COLO668 (cell line): Measurements from ENCODE around the gene B4GAT1.
"Not testable (repeated sequence)": the region's sequence is repeated elsewhere in the genome, so short reads cannot be mapped to it uniquely, and the experiment has no call there.

Experiments
- DNase-seq: peaks from one replicate; lab custom pipeline; 2025; ENCODE audit not compliant: unreplicated experiment; lab: John Stamatoyannopoulos, UW

The B4GAT1 gene

GRCh38 chr11:66326261-66327111 lies 20.9 kb downstream of the B4GAT1 start:
- DNase-seq: no peak

DNA sequence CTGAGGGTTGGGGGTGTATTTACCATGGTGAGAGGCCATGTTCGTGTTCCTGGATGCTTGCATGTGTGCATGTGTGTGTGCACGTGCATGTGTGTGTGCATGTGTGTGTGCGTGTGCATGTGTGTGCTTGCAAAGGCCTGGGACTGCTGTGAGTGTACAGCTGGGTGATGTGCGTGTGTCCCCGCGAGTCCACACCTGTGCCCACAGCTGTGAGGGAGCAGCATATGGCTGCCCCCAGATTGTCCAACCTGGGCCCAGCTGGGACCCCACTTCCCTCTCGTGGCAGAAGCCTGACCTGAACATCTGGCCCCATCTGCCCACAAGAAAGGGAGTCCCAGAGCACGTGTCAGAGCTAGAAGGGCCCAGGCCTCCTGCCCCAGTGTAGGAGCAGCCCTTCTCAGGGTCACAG lies 22.2 kb downstream of the B4GAT1 start:
- DNase-seq: no peak

- no peak for DNase-seq
Measured at GRCh38 chr11:66324664-66325063, 22.8 kb downstream of the B4GAT1 start.

GRCh38 chr11:66323684-66324083 lies 23.7 kb downstream of the B4GAT1 start:
- no peak for DNase-seq

DNA sequence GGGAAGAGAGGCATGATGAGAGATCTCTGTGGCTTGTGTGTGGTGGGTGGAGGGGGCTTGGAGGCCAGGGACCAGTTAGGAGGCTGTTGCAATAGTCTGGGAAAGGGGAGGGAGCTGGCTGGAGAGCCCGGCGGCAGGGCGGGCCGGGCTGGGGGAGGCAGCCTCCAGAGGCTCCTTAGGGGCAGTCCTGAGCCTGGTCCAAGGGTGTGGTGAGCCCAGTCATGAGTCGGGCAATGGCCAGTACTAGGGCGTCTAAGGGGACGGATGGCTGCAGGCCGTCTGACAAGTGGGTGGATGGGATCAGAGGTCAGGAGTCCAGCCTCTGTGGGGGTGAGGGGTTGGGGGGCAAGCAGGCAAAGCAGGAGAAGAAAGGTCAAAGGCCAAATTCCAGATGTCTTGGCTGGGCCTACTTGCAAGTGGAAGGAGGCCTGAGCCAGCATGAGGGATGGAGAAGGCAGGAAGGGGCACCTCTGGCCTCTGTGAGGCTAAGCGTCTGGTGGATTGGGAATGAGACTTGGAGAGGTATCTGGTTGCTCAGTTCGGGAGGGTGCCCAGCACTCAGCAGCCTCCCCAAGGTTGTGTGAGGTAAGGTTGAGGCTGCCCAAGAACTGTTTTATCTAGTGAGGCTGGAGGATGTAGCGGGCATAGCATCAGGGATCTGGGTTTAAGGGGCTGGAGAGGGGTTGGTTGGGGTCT lies 24.5 kb downstream of the B4GAT1 start:
- DNase-seq: no peak

- DNase-seq: no peak
Measured at GRCh38 chr11:66321606-66322005, 25.8 kb downstream of the B4GAT1 start.

DNA sequence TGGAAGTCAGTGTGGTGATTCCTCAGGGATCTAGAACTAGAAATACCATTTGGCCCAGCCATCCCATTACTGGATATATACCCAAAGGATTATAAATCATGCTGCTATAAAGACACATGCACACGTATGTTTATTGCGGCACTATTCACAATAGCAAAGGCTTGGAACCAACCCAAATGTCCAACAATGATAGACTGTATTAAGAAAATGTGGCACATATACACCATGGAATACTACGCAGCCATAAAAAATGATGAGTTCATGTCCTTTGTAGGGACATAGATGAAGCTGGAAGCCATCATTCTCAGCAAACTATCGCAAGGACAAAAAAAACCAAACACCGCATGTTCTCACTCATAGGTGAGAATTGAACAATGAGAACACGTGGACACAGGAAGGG lies 26.7 kb downstream of the B4GAT1 start:
- not testable (repeated sequence) for DNase-seq

- not testable (repeated sequence) for DNase-seq
Measured at GRCh38 chr11:66320289-66320688, 27.1 kb downstream of the B4GAT1 start.

- DNase-seq: no peak
Measured at GRCh38 chr11:66318600-66318970, 28.8 kb downstream of the B4GAT1 start.

DNA sequence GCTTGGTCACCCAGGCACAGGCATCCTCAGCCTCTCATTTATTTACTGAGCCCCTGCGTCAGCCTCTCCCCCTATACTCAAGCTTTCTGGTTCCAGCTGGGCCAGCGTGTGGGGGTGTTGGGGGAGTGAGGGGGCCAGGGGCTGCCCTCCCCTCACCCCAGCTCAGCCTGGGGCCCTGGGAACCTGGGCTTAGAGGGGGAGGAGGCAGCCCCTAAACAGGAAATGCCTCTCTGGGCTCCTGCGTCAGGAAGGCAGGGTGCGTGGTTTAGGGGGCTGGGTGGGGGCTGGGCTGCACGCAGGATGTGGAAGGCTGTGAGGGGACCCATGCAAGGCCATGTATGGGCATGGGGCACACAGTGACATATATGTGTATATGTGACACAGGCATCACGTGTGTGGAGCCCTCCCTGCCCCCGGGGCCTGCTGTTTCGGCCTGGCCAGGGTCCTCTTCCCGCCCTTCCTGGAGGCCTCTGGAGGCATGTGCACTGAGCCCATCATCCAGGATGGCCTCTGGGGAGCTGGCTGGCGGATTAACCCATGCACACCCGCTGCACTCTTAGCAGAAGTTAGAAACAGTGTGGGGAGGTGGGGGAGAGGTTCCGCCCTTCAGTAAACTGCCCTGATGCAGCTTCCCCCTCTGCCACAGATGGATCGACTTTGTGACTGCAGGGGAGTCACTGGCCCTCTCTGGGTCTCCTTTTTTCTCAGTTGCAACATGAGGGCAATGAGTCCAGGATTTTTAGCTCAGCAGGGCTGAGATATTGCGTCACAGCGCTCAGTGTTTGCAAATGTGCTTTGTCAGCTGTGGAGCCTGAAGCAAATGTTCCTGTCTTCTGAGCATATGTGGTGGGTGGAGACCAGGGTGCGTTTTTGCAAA lies 29.5 kb downstream of the B4GAT1 start:
- no peak for DNase-seq

DNA sequence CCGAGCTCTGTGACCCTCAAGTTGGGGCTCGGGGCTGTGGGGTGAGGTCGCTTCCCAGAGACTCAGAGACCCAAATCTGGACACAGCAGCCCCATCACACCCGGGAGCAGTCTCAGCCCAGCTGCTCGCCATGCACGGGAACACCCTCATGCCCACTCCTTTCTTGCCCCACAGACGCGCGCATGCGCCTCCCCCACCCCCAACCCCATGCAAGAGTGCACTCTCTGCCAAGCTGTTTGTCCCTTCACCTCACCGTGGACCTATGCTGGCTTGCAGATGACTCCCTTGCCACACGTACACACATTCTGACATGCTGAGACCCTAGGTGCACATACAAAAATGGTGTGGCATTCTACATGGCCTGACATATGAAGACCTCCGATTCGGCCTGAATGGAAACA lies 30.1 kb downstream of the B4GAT1 start:
- no peak for DNase-seq

DNA sequence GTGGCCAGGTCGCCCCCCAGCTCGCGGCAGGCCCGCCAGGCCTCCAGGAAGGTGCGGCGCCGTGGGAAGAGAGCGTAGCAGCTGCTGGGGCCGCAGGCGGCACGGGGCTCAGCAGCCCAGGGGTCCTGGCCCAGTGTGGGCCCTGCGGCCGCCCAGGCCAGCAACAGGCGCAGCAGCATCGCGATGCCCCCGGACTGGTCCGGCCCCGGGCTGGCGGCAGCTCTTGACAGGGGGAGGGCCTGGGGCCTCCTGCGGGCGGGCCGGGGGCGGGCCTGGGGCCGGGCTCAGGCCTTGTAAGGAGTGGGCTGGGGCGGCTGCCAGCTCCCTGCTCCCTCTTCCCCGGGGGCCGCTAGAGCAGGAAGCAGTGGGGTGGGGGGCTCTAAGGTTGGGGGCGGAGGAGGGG lies 30.6 kb downstream of the B4GAT1 start, which contains the start of gene CD248:
Gene CD248 (minus strand): TSS at position 196 of the 403 bp plus-strand sequence. CDS start 17 bp downstream, at position 179.
- no peak for DNase-seq

- peak; percentile 57 for DNase-seq
Measured at GRCh38 chr11:66315921-66316811, 31.3 kb downstream of the B4GAT1 start.

DNA sequence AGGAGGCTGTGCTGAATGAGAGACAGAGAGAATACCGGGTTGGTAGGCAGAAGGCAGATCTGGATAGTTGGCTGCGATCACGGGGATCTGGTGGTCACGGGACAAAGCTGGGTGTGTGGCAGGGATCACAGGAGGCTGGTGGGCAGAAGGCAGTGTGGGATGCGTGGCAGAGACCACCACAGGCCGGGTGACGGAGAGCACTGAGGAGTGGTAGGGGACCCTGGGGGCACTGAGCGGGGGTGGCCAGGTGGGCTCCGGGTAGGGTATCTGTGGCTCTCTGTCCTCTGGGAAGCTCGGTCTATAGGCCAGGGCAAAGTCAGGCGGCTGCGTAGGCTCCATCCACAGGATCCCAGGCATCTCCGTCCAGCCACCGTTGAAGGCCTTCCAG lies 31.9 kb downstream of the B4GAT1 start:
- no peak for DNase-seq

- DNase-seq: no peak
Measured at GRCh38 chr11:66314561-66315497, 32.6 kb downstream of the B4GAT1 start.

GRCh38 chr11:66314186-66314501 lies 33.3 kb downstream of the B4GAT1 start:
- DNase-seq: no peak

GRCh38 chr11:66313321-66314185 lies 33.9 kb downstream of the B4GAT1 start:
- DNase-seq: no peak

- DNase-seq: peak; percentile 94
Measured at GRCh38 chr11:66312549-66313320, 34.7 kb downstream of the B4GAT1 start.
